Osteoblast (primary cell): ENCODE results near the gene NDUFA1. TPM values are rescaled to one million over a fixed set of nuclear protein-coding genes. Genes with fewer than 3 reads are reported as not detected.

Experiments
- DNase-seq: peaks from one replicate; pipeline ENCODE4 v3.0.0; 2011; ENCODE audit warnings: low spot score, mixed read lengths; ENCODE audit not compliant: insufficient read length; ENCODE audit errors: missing footprints
- H2AFZ ChIP-seq: 2 replicates; pipeline ENCODE4 v1.6.0; 2011; ENCODE audit warnings: mild to moderate bottlenecking, low read length
- H3K27ac ChIP-seq: 2 replicates; pipeline ENCODE4 v1.5.1; 2011; ENCODE audit warnings: mild to moderate bottlenecking, low read depth, low read length, moderate library complexity
- H3K27me3 ChIP-seq: 2 replicates; pipeline ENCODE4 v1.6.0; 2012; ENCODE audit warnings: mild to moderate bottlenecking, control low read depth, inconsistent platforms, low read length, moderate library complexity; ENCODE audit not compliant: insufficient read depth
- H3K36me3 ChIP-seq: 2 replicates; pipeline ENCODE4 v1.5.1; 2011; ENCODE audit warnings: mild to moderate bottlenecking, low read length, control low read depth, moderate library complexity; ENCODE audit not compliant: insufficient read depth
- H3K4me1 ChIP-seq: 2 replicates; pipeline ENCODE4 v1.5.1; 2011; ENCODE audit warnings: mild to moderate bottlenecking, low read length, control low read depth, moderate library complexity; ENCODE audit not compliant: insufficient read depth
- H3K4me2 ChIP-seq: 2 replicates; pipeline ENCODE4 v1.6.0; 2011; ENCODE audit warnings: mild to moderate bottlenecking, low read length; ENCODE audit not compliant: insufficient read depth
- H3K4me3 ChIP-seq: fragments of 200-600 bp; sonication (generic); 3 replicates; pipeline ENCODE4 v1.5.1; 2012; ENCODE audit warnings: mild to moderate bottlenecking, low read length, inconsistent platforms; ENCODE audit not compliant: insufficient read depth
- H3K79me2 ChIP-seq: 2 replicates; pipeline ENCODE4 v1.6.0; 2012; ENCODE audit warnings: mild to moderate bottlenecking, low read length, control low read depth, inconsistent platforms; ENCODE audit not compliant: insufficient read depth
- H3K9me3 ChIP-seq: 2 replicates; pipeline ENCODE4 v1.5.1; 2011; ENCODE audit warnings: low read depth, low read length, control low read depth
- H4K20me1 ChIP-seq: 2 replicates; pipeline ENCODE4 v1.6.0; 2012; ENCODE audit warnings: mild to moderate bottlenecking, low read length, control low read depth; ENCODE audit not compliant: insufficient read depth
- CTCF ChIP-seq: IDR thresholded peaks from 2 replicates; pipeline ENCODE4 v1.5.1; 2011; ENCODE audit warnings: mild to moderate bottlenecking, low read depth, low read length, moderate library complexity; ENCODE audit errors: extremely low read depth
- total RNA-seq: library from RNA; depleted of rRNA; stranded (reverse); fragments of >200 nt; gene quantifications from 2 replicates; pipeline ENCODE4 v1.2.3, GENCODE V29; 2012

The NDUFA1 gene
- total RNA-seq, 1 donor = 40.2 TPM

- Histone ChIP-seq H4K20me1 (no peaks in the 10 kb centered on the region), H3K79me2 (no peaks in the 10 kb centered on the region), H2AFZ (no peak within 1 kb of the TSS), H3K4me3 (no peak within 1 kb of the TSS), H3K4me1 (no peaks in the 10 kb centered on the region), H3K9me3 (no peaks in the 10 kb centered on the region), H3K4me2 (no peak within 1 kb of the TSS), H3K27me3 (no peaks in the 10 kb centered on the region), H3K36me3 (no peaks in the 10 kb centered on the region), H3K27ac (no peak within 1 kb of the TSS)
- no peak for TF ChIP-seq CTCF
- no peak for DNase-seq
Measured at GRCh38 chrX:119895843-119896326, 24.3 kb downstream of the NDUFA1 start, which contains the start of gene AKAP14. Gene AKAP14 (plus strand): TSS chrX:119895893. CDS start chrX:119903224, 7,331 bp downstream.

GRCh38 chrX:119899125-119899524 lies 27.5 kb downstream of the NDUFA1 start:
- Histone ChIP-seq H3K27me3 (no peaks in the 10 kb centered on the region), H3K27ac (no peak overlapping the region), H4K20me1 (no peaks in the 10 kb centered on the region), H3K9me3 (no peaks in the 10 kb centered on the region), H3K4me1 (no peaks in the 10 kb centered on the region), H3K36me3 (no peaks in the 10 kb centered on the region), H3K4me3 (no peak overlapping the region), H2AFZ (no peak overlapping the region), H3K4me2 (no peak overlapping the region), H3K79me2 (no peaks in the 10 kb centered on the region)
- TF ChIP-seq CTCF = no peak
- no peak for DNase-seq

GRCh38 chrX:119900976-119901375 lies 29.3 kb downstream of the NDUFA1 start:
- Histone ChIP-seq H2AFZ (no peak overlapping the region), H3K4me1 (no peaks in the 10 kb centered on the region), H3K4me3 (no peak overlapping the region), H3K36me3 (no peaks in the 10 kb centered on the region), H3K27ac (no peak overlapping the region), H3K79me2 (no peaks in the 10 kb centered on the region), H3K27me3 (no peaks in the 10 kb centered on the region), H3K4me2 (no peak overlapping the region), H4K20me1 (no peaks in the 10 kb centered on the region), H3K9me3 (no peaks in the 10 kb centered on the region)
- DNase-seq = no peak
- no peak for TF ChIP-seq CTCF

GRCh38 chrX:119916310-119916709 lies 44.7 kb downstream of the NDUFA1 start:
- DNase-seq = no peak
- Histone ChIP-seq H3K9me3 (no peaks in the 10 kb centered on the region), H3K79me2 (no peaks in the 10 kb centered on the region), H3K36me3 (no peaks in the 10 kb centered on the region), H3K4me1 (no peaks in the 10 kb centered on the region), H3K27ac (no peak overlapping the region), H3K27me3 (no peaks in the 10 kb centered on the region), H2AFZ (no peak overlapping the region), H3K4me2 (no peak overlapping the region), H4K20me1 (no peaks in the 10 kb centered on the region), H3K4me3 (no peak overlapping the region)
- no peak for TF ChIP-seq CTCF
